Aorta (tissue), 5 donors: ENCODE results near the gene STS. TPM values are rescaled to one million over a fixed set of nuclear protein-coding genes. Genes with fewer than 3 reads are reported as not detected.

ENCODE experiments used
- ATAC-seq: fragments of 200-7000 bp; cut with Tn5 transposase; one replicate; pipeline ENCODE4 v1.9.1; 2022; ENCODE audit warnings: moderate library complexity; ENCODE audit not compliant: low FRiP score
- DNase-seq, 2 donors: peaks; one replicate each; pipeline ENCODE4 v3.0.0-alpha.2; 2020
- H3K27ac ChIP-seq, 2 donors: one replicate each; pipeline ENCODE4 v1.5.1; 2013; ENCODE audit warnings: low read length in 2 of 2, mild to moderate bottlenecking in 2 of 2, moderate library complexity in 2 of 2, control low read depth in 1 of 2, inconsistent platforms in 1 of 2, low read depth in 1 of 2
- H3K27me3 ChIP-seq, 2 donors: one replicate each; pipeline ENCODE4 v1.6.1; 2013; ENCODE audit warnings: control low read depth in 1 of 2, low read length in 1 of 2, mild to moderate bottlenecking in 1 of 2, moderate library complexity in 1 of 2; ENCODE audit not compliant: insufficient read depth in 2 of 2, control insufficient read depth in 1 of 2
- H3K36me3 ChIP-seq, 2 donors: one replicate each; pipeline ENCODE4 v1.6.1; 2013; ENCODE audit warnings: control low read depth in 1 of 2, low read length in 1 of 2, mild to moderate bottlenecking in 1 of 2; ENCODE audit not compliant: insufficient read depth in 2 of 2, control insufficient read depth in 1 of 2
- H3K4me1 ChIP-seq, 2 donors: one replicate each; pipeline ENCODE4 v1.6.1; 2013; ENCODE audit warnings: low read length in 2 of 2, control low read depth in 1 of 2, mild to moderate bottlenecking in 1 of 2, moderate library complexity in 1 of 2; ENCODE audit not compliant: insufficient read depth in 2 of 2, control insufficient read depth in 1 of 2
- H3K4me3 ChIP-seq, 2 donors: one replicate each; pipeline ENCODE4 v1.5.1; 2013; ENCODE audit warnings: low read length in 2 of 2, control low read depth in 1 of 2, mild to moderate bottlenecking in 1 of 2
- H3K9me3 ChIP-seq: one replicate; pipeline ENCODE4 v1.6.1; 2013; ENCODE audit warnings: mild to moderate bottlenecking, low read length; ENCODE audit not compliant: control insufficient read depth
- WGBS, 2 donors: extraction: QIAGEN DNeasy Blood & Tissue Kit; methylation state at CpG; one replicate each; pipeline ENCODE4 v1.1.7; 2013; 5-methylcytosine and 5-hydroxymethylcytosine counted together
- intact Hi-C, 2 donors: fragments of 100-400 bp; cut with DNase I; formaldehyde crosslinking; loops; one replicate each; pipeline versions ENCODE4 v1.14.2 to v1.15.0; 2022
- long read RNA-seq, 2 donors: library from polyadenylated mRNA; unstranded; transcript quantifications; one replicate each; pipeline ENCODE4 v2.0.0, GENCODE V29; 2020 to 2021
- polyA plus RNA-seq, 2 donors: library from polyadenylated mRNA; stranded (reverse); fragments of 200-250 nt; gene quantifications; one replicate each; pipeline ENCODE4 v1.2.3, GENCODE V29; 2013
- total RNA-seq, 2 donors: library from RNA; stranded (reverse); fragmentation: NEBNext Ultra II Directional; extraction: Animal tissue kit (Norgen Biotek cat#: 25700); gene quantifications; one replicate each; pipeline ENCODE4 v1.2.1, GENCODE V29; 2021
- donor health status: healthy with polysubstance abuse.
- donor health status: Bipolar disorder and iron deficiency.
- donor health status: DM: no; HTN: no; CAD: no.
- donor health status: DM: no; HTN: no; CAD: no.
- donor health status: DM: yes; HTN: yes; CAD: no.

Gene STS, protein sequence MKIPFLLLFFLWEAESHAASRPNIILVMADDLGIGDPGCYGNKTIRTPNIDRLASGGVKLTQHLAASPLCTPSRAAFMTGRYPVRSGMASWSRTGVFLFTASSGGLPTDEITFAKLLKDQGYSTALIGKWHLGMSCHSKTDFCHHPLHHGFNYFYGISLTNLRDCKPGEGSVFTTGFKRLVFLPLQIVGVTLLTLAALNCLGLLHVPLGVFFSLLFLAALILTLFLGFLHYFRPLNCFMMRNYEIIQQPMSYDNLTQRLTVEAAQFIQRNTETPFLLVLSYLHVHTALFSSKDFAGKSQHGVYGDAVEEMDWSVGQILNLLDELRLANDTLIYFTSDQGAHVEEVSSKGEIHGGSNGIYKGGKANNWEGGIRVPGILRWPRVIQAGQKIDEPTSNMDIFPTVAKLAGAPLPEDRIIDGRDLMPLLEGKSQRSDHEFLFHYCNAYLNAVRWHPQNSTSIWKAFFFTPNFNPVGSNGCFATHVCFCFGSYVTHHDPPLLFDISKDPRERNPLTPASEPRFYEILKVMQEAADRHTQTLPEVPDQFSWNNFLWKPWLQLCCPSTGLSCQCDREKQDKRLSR
- total RNA-seq (10 to 100 TPM; 12.3 to 12.5 TPM), polyA plus RNA-seq (10 to 100 TPM in 1 of 2 donors, 1 to 10 TPM in 1; 4.1 to 11.4 TPM)
- long read RNA-seq, donor 1, partial matches to known transcripts: 0 of 6 reads
- long read RNA-seq, donor 1, other reads (novel, unspliced or antisense): 6 of 6 reads
- long read RNA-seq, donor 2, partial matches to known transcripts: 1 of 7 reads
- long read RNA-seq, donor 2, other reads (novel, unspliced or antisense): 6 of 7 reads

DNA sequence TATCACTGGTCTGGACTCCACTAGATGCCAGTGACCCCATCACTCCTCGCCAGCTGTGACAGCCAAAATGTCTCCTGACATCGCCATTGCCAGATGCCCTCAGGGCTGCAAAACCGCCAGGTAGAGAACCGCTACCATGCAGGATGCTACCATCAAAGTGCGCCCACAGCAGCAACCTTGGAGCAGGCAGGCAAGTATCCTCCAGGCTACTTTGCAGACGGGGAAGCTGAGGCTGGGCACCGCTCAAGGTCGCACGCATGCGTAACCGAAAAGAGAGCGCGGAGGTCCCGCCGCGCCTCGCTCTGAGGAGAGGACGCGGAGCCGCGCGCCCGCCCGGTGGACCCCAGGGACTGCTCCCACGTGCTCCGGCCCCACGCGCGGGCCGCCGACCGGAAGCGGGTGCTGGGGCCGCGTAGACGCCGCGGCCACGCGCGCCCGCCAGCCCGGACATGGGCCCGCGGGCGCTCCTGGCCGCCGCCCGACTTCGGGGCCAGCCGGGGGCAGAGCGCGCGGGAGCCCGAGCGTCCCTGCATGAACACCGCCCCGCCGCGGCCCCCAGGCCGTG is at the start of gene STS:
Gene STS, plus strand, starts transcription at position 300 of the 565 bp plus-strand sequence. CDS start 105,488 bp downstream, outside the sequence.
- Histone ChIP-seq H3K27me3 (no peaks in the 10 kb centered on the region), H3K36me3 (no peaks in the 10 kb centered on the region), H3K4me1 (no peaks in the 10 kb centered on the region), H3K4me3 (peak within 1 kb of the TSS; percentile 88 to 96), H3K27ac (peak within 1 kb of the TSS; percentile 20 to 78), H3K9me3 (no peaks in the 10 kb centered on the region)
- peak; percentile 68 to 86 for DNase-seq
- peak; percentile 86 for ATAC-seq
- intact Hi-C loops: no loop called here
- 0% methylated on average over 32 to 61 of the region's 61 CpGs for WGBS, 2 donors

DNA sequence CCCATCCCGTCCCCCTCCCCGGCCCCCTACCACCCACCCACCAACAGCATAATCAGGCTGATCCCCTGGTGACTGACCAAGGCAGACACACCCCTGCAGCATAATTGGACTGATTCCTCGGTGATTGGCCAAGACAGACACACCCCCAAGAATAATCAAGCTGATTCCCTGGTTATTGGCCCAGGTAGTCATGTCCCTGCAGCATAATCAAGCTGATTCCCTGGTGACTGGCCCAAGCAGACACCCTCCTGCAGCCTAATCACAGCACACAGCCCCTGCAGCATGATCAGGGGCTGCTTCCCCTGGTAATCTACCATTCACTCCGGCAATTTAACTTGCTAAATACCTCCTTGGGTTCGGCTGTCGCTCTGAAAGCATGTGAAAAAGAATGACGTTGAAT is 47.5 kb upstream of the STS start:
- WGBS, 2 donors: 86 to 91% methylated on average over 7 of the region's 7 CpGs
- Histone ChIP-seq H3K4me3 (no peak overlapping the region), H3K27ac (no peak overlapping the region), H3K9me3 (no peaks in the 10 kb centered on the region), H3K27me3 (no peaks in the 10 kb centered on the region), H3K36me3 (peaks cover 0 to 2% of the 10 kb centered on the region in 2 donors), H3K4me1 (no peaks in the 10 kb centered on the region)
- ATAC-seq (no peak), DNase-seq (no peak)
- intact Hi-C loops: no loop called here

DNA sequence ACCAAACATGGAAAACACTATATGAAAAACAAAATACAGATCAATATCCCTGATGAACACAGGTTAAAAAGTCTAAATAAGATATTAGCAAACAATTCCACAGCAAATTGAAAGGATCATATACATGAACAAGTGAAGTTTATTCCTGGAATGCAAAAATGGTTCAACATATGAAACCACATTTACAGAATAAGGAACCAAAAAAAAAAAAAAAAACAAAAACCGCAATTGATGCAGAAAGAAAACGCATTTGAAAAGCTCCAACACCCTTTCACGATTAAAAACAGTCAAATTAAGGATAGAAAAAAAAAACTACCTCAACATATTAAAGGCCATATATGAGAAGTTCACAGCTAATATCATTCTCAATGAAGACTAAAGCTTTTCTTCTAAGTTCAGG is 45.4 kb upstream of the STS start:
- no peak for DNase-seq
- peaks cover 0 to 2% of the 10 kb centered on the region in 2 donors for H3K36me3 ChIP-seq
- no peak overlapping the region for H3K27ac ChIP-seq
- no peaks in the 10 kb centered on the region for H3K4me1 ChIP-seq
- 92 to 93% methylated on average over 3 of the region's 3 CpGs for WGBS, 2 donors
- no peak for ATAC-seq
- no peaks in the 10 kb centered on the region for H3K27me3 ChIP-seq
- intact Hi-C loops: no loop called here
- no peak overlapping the region for H3K4me3 ChIP-seq
- no peaks in the 10 kb centered on the region for H3K9me3 ChIP-seq

DNA sequence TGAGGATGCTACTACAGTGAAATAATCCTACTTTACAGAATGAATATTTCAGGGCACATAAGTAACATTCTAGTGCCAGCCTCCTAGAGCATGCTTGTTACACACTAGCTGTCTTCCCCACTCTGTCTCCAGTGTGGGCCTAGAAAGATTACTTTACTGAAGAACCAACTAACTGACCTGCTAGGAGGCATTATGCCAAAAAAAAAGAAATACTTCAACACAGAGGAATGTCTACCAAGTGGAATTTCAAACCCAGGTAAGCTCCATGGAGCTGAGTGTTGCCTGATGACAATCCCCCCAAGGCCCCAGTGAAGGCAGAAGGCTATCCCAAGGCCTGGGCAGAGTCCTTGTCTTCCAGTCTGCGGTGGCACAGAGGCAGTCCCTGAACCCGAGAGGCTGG is 40.9 kb upstream of the STS start:
- no peaks in the 10 kb centered on the region for H3K9me3 ChIP-seq
- WGBS, 2 donors: 86 to 97% methylated on average over 2 of the region's 2 CpGs
- H3K27ac ChIP-seq: no peak overlapping the region
- H3K27me3 ChIP-seq: no peaks in the 10 kb centered on the region
- intact Hi-C loops: no loop called here
- no peaks in the 10 kb centered on the region for H3K4me1 ChIP-seq
- ATAC-seq (no peak), DNase-seq (no peak)
- no peak overlapping the region for H3K4me3 ChIP-seq
- H3K36me3 ChIP-seq: no peaks in the 10 kb centered on the region

DNA sequence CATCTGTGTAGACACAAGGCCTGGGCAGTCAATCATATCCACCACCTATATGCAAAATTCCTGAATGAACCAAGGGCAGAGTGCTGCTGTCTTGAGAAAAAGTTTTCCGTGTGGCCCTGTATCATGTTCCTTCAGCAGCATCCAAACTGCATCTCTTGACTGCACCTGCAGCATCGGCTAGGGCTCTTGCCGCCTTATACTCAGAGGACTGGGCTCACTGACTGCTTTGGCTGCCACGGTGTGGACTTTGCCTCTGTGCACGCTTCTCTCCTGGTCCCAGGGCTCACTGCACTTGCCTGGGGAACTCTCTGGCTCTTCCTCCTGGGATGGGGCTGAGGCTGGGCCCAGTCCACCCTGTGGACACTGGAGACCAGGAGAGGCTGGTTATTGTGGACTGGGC is 39.5 kb upstream of the STS start:
- Histone ChIP-seq H3K4me1 (no peaks in the 10 kb centered on the region), H3K4me3 (no peak overlapping the region), H3K36me3 (no peaks in the 10 kb centered on the region), H3K27ac (no peak overlapping the region), H3K9me3 (no peaks in the 10 kb centered on the region), H3K27me3 (no peaks in the 10 kb centered on the region)
- ATAC-seq (peak; percentile 19), DNase-seq (no peak)
- WGBS, 2 donors: 95 to 96% methylated on average over 5 of the region's 5 CpGs
- intact Hi-C loops: no loop called here

DNA sequence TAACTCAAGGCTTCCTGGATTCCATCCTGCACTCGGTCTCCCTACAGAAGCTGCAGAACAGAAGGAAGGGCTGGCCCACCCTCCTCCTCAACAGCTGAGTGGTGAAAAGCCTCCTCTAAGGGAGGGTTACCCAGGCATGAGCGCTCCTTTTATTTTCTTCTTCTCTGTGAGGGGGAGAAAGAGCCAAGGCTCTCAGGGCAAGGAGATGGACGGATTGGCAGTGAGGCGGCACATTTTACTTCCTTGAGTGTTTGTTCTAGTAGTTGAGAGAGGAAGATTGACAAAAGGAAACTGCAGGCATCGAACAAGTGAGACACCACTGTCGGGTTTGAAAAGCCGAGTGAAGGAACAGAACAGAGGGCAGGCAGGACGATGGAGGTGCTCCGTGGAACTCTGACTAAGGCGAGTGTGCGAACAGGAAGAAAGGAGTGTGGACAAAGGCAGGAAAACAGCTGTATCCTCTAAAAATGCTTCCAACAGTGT is 38.4 kb upstream of the STS start:
- H3K9me3 ChIP-seq: no peaks in the 10 kb centered on the region
- no peak for DNase-seq
- intact Hi-C loops: no loop called here
- H3K4me1 ChIP-seq: no peaks in the 10 kb centered on the region
- no peak for ATAC-seq
- no peaks in the 10 kb centered on the region for H3K36me3 ChIP-seq
- no peak overlapping the region for H3K27ac ChIP-seq
- H3K4me3 ChIP-seq: no peak overlapping the region
- no peaks in the 10 kb centered on the region for H3K27me3 ChIP-seq
- 10 to 47% methylated on average over 11 of the region's 11 CpGs for WGBS, 2 donors

DNA sequence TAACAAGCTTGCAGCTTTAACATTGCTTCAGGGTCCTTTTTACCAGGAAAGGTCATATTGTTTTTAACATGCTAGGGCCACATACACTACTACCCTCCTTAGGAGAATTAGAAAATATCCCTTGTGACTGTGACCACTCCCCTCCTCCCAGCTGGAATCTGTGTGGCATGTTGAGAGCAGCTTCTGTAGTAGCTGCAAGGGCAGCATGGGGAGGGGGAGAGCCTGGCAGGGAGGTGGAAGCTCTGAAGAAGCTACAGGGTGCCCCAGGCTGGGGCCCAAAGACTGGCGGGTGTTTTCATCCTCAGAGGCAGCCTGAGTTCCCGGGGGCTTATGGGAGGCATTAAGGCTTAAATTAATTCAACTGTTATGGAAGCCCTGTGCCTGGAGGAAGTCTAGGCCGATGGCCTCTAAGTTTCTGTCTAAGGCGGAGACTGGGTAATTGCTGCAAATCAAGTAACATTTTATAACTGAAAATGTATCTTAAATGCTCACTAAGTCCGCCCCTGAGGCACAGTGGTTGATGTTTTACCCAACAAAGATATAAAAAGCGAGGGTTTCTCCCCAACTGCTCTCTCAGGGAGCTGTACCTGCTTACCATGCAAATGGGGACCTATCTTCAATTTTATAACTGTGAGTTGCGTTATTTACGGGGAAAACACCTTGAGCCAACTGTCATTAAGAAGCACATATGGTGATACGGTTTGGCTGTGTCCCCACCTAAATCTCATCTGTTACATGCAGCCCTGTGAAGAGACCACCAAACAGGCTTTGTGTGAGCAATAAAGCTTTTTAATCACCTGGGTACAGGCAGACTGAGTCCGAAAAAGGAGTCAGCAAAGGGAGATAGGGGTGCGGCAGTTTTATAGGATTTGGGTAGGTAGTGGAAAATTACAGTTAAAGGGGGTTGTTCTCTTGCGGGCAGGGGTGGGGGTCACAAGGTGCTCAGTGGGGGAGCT is 37.4 kb upstream of the STS start:
- ATAC-seq (no peak), DNase-seq (no peak)
- H3K4me3 ChIP-seq: no peak overlapping the region
- intact Hi-C loops: no loop called here
- 92 to 94% methylated on average over 12 of the region's 12 CpGs for WGBS, 2 donors
- H3K36me3 ChIP-seq: no peaks in the 10 kb centered on the region
- no peaks in the 10 kb centered on the region for H3K9me3 ChIP-seq
- no peaks in the 10 kb centered on the region for H3K27me3 ChIP-seq
- no peaks in the 10 kb centered on the region for H3K4me1 ChIP-seq
- H3K27ac ChIP-seq: no peak overlapping the region

DNA sequence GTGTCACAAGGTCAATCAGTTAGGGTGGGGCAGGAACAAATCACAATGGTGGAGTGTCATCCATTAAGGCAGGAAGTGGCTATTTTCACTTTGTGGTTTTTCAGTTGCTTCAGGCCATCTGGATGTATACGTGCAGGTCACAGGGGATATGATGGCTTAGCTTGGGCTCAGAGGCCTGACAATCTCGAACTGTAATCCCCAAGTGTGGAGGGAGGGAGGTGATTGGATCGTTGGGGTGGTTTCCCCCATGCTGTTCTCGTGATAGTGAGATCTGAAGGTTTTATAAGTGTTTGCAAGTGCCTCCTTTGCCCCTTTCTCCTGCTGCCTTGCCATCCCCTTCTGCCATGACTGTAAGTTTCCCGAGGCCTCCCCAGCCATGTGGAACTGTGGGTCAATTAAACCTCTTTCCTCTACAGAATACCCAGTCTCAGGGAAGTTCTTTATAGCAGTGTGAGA is 36.7 kb upstream of the STS start:
- Histone ChIP-seq H3K36me3 (no peaks in the 10 kb centered on the region), H3K27ac (no peak overlapping the region), H3K9me3 (no peaks in the 10 kb centered on the region), H3K4me1 (no peaks in the 10 kb centered on the region), H3K27me3 (no peaks in the 10 kb centered on the region), H3K4me3 (no peak overlapping the region)
- DNase-seq (no peak), ATAC-seq (no peak)
- intact Hi-C loops: no loop called here
- WGBS, 2 donors: 87 to 98% methylated on average over 5 of the region's 5 CpGs
